HepG2 (cell line): ENCODE measurements around the gene TCFL5. TPM values are rescaled to one million over a fixed set of nuclear protein-coding genes. Genes with fewer than 3 reads are reported as not detected.
A peak's percentile ranks its signal among the peaks of the same experiment; 100 is the strongest.

Source experiments
- CREM ChIP-seq, 2 experiments: sonication (generic) in 1 of 2; formaldehyde crosslinking in 1 of 2; IDR thresholded peaks; 2 replicates each; pipeline versions ENCODE4 v1.4.0 to v1.6.1; 2016 to 2020; ENCODE audit warnings: antibody characterized with exemption in 1 of 2, mild to moderate bottlenecking in 1 of 2, missing genetic modification reagents in 1 of 2
- FOSL2 ChIP-seq: sonication (generic); formaldehyde crosslinking; IDR thresholded peaks from 2 replicates; pipeline ENCODE4 v1.4.0; 2020; ENCODE audit warnings: missing genetic modification reagents
- GFI1 ChIP-seq: sonication (generic); formaldehyde crosslinking; IDR thresholded peaks from 2 replicates; pipeline ENCODE4 v1.5.0; 2020; ENCODE audit warnings: missing genetic modification reagents, mild to moderate bottlenecking, borderline replicate concordance
- HMGXB3 ChIP-seq: sonication (generic); formaldehyde crosslinking; IDR thresholded peaks from 2 replicates; pipeline ENCODE4 v1.4.0; 2020; ENCODE audit warnings: missing genetic modification reagents, borderline replicate concordance
- IKZF5 ChIP-seq: IDR thresholded peaks from 2 replicates; pipeline ENCODE4 v1.6.1; 2018; ENCODE audit warnings: missing genetic modification reagents, mild to moderate bottlenecking, missing compliant biosample characterization
- KAT2B ChIP-seq: fragments of 150-350 bp; IDR thresholded peaks from 2 replicates; pipeline ENCODE4 v1.6.1; 2014; ENCODE audit warnings: low read depth, low read length, borderline replicate concordance
- KAT7 ChIP-seq: IDR thresholded peaks from 2 replicates; pipeline ENCODE4 v1.6.1; 2018; ENCODE audit warnings: borderline replicate concordance, missing compliant biosample characterization
- NFE2L2 ChIP-seq: fragments of 150-350 bp; IDR thresholded peaks from 2 replicates; pipeline ENCODE4 v1.6.1; 2014; ENCODE audit warnings: low read length
- NR2F6 ChIP-seq, 2 experiments: IDR thresholded peaks; 2 replicates each; pipeline ENCODE4 v1.6.1; 2016; ENCODE audit warnings: antibody characterized with exemption in 1 of 2, mild to moderate bottlenecking in 1 of 2
- PLSCR1 ChIP-seq: sonication (generic); formaldehyde crosslinking; IDR thresholded peaks from 2 replicates; pipeline ENCODE4 v1.5.0; 2020; ENCODE audit warnings: missing genetic modification reagents, mild to moderate bottlenecking, borderline replicate concordance
- SIX1 ChIP-seq: sonication (generic); formaldehyde crosslinking; IDR thresholded peaks from 2 replicates; pipeline ENCODE4 v1.4.0; 2020; ENCODE audit warnings: missing genetic modification reagents, borderline replicate concordance
- STAT5B ChIP-seq: sonication (generic); formaldehyde crosslinking; IDR thresholded peaks from 2 replicates; pipeline ENCODE4 v1.4.0; 2020; ENCODE audit warnings: missing genetic modification reagents
- TBX3 ChIP-seq: fragments of 450-650 bp; IDR thresholded peaks from 2 replicates; pipeline ENCODE4 v1.6.1; 2017; ENCODE audit warnings: antibody characterized with exemption, mild to moderate bottlenecking, inconsistent platforms, borderline replicate concordance
- ZNF33B ChIP-seq: sonication (generic); formaldehyde crosslinking; IDR thresholded peaks from 2 replicates; pipeline ENCODE4 v1.5.1; 2020; ENCODE audit warnings: mild to moderate bottlenecking, missing genetic modification reagents
- ZNF607 ChIP-seq: sonication (generic); formaldehyde crosslinking; IDR thresholded peaks from 2 replicates; pipeline ENCODE4 v1.5.1; 2020; ENCODE audit warnings: missing genetic modification reagents, mild to moderate bottlenecking, borderline replicate concordance
- ZNF615 ChIP-seq: sonication (generic); formaldehyde crosslinking; IDR thresholded peaks from 2 replicates; pipeline ENCODE4 v1.5.0; 2020; ENCODE audit warnings: mild to moderate bottlenecking, missing genetic modification reagents, borderline replicate concordance
- ZNF687 ChIP-seq: sonication (generic); formaldehyde crosslinking; IDR thresholded peaks from 2 replicates; pipeline ENCODE4 v1.5.1; 2020; ENCODE audit warnings: mild to moderate bottlenecking, missing genetic modification reagents, moderate library complexity
- ZNF782 ChIP-seq: sonication (generic); formaldehyde crosslinking; IDR thresholded peaks from 2 replicates; pipeline ENCODE4 v1.4.0; 2020; ENCODE audit warnings: missing genetic modification reagents, mild to moderate bottlenecking, borderline replicate concordance
- polyA plus RNA-seq, 8 experiments: library from polyadenylated mRNA; depleted of rRNA in 3 of 8; stranded (reverse) in 7 of 8; unstranded in 1 of 8; fragments of >200 nt; fragmentation: Illumina TruSeq in 4 of 8; extraction: Trizol in 4 of 8; gene quantifications; 2 replicates each; pipeline versions ENCODE4 v1.2.1 to v1.2.3, GENCODE V29; 2011 to 2016; ENCODE audit warnings: low read depth in 4 of 8, missing spikeins in 1 of 8, mixed read lengths in 1 of 8; ENCODE audit not compliant: insufficient read depth in 1 of 8
- total RNA-seq, 5 experiments: library from RNA; depleted of rRNA; stranded (reverse); fragments of >200 nt; fragmentation: Illumina TruSeq; extraction: Trizol; gene quantifications; 2 replicates each; pipeline ENCODE4 v1.2.3, GENCODE V29; 2016; ENCODE audit warnings: low read depth in 1 of 5

The TCFL5 gene
- total and polyA plus RNA-seq, 2 of the 13 experiments (the other 11 are each of a cell fraction or from before 2014, with no cell fraction given) = 14.8 to 20.0 TPM

- TF ChIP-seq SIX1 = no peak
- no peak for TF ChIP-seq GFI1 (CRISPR knock-in tag)
- no peak for TF ChIP-seq ZNF33B (CRISPR knock-in tag)
- TF ChIP-seq NR2F6 (IDR thresholded peaks at IDR 0.05) = no peak
- no peak for TF ChIP-seq NR2F6 (CRISPR knock-in tag; IDR thresholded peaks at IDR 0.05)
- TF ChIP-seq FOSL2 (CRISPR knock-in tag) = no peak
- no peak for TF ChIP-seq HMGXB3 (CRISPR knock-in tag)
- TF ChIP-seq KAT7 (CRISPR knock-in tag) = no peak
- TF ChIP-seq TBX3 = no peak
- no peak for TF ChIP-seq ZNF782 (CRISPR knock-in tag)
- no peak; the same call in 1 of the 2 replicates for TF ChIP-seq ZNF687 (CRISPR knock-in tag)
- TF ChIP-seq ZNF607 (CRISPR knock-in tag) = 0 out of 2 replicates have a peak, but pooled peaks have one; percentile 20
- no peak for TF ChIP-seq NFE2L2
- TF ChIP-seq ZNF615 (CRISPR knock-in tag) = no peak
- TF ChIP-seq STAT5B = no peak
- TF ChIP-seq PLSCR1 (CRISPR knock-in tag) = no peak
- no peak for TF ChIP-seq KAT2B
- no peak for TF ChIP-seq CREM (IDR thresholded peaks at IDR 0.05)
- TF ChIP-seq CREM (CRISPR knock-in tag; IDR thresholded peaks at IDR 0.05) = no peak
- no peak for TF ChIP-seq IKZF5
Measured at GRCh38 chr20:62898093-62898964, 36.7 kb upstream of the TCFL5 start (continued).
